GM18511 (cell line): ENCODE data around the gene MEF2C.
A peak's percentile ranks its signal among the peaks of the same experiment; 100 is the strongest.

Experiments used
- ATAC-seq: cut with Tn5 transposase; IDR thresholded peaks from one replicate; pipeline ENCODE4 v1.9.1; 2021; ENCODE audit warnings: mild to moderate bottlenecking, moderate library complexity; ENCODE audit not compliant: unreplicated experiment

Gene MEF2C

DNA sequence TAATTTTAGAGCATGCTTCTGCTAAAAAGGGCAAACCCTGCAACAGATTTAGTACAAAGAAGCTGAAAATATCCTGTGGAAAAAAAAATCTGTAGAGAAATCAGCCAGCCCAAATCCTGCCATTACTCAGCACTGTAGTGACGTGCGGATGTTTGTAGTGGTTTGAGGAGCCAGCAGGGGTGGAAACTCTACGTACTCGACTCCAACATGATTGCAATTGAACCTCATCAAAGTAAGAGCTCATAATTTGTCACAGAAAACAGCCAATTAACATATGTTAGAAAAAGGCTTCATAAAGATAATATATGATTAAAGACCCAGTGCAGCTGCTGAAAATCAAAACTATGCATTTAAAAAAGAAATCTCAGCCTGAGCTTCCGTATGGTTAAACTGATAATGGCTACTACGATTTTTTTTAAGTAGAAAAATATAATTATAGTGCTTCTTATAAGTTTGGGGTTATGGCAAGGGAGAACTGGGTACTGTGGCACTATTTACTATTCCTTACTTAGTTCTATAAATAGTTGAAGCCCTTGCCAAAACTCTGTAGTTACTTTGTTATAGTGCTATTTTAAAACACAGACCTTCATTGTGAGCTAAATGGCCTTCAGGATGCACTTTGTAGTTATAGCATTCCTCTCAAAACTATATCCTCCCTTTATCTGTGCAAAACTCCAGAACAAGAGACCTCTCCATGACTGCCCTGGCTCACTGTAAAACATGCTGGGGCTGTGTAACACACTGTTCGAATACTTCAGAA lies 49.4 kb downstream of the MEF2C start:
- peak; percentile 57 for ATAC-seq

DNA sequence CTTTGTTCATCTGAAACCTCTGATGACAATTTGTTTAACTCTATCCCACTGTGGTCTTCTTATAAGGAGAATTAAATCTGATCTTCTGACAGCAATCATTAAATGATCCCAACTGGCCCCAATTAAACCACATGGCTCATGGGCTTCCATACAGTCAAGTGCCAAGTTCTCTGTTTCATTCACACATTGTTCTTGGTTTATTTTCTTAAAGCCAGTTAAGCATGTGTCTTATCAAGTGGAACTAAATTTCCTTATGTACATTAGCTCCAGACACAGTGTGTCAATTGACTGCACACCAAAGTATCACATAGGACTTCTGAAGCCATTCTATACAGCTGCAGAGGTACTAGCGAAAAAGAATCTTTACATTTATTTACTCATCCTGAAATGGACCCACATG lies 51.2 kb downstream of the MEF2C start:
- no peak for ATAC-seq

DNA sequence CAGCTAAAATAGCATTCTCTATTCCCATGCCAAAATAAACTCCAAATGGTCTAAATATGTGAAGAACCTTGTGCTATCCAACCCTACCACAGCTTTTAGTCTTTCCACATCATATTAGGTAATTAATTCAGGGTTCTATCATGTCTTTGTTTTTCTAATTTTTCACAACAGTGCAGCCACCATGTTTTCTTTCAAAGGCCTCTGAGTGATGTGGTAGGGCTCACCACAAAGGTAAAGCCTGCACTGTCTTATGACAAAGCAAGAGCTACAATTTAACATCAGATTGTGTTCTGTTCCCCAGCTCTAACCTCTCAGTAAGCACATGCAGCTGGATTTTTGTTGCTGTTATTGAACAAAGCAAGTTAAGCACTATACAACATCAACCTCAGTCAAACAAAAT lies 52.4 kb downstream of the MEF2C start:
- no peak for ATAC-seq

DNA sequence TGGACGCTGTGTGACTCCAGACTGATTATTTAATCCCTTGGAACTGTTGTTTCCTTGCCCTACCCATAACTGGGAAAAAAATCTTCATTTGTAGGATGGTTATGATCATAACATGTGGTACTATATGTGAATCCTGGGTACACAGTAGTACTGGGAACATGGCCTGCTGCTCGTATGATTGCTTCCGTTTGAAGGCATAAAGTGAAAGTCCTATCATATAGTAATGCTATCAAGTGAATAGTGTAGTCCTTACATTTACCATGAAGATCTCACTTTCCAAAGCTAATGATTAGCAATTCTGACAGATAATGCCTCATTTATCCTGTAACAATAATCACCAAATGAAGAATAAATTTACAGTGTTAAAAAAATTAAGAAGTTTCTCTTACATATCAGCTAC lies 53.2 kb downstream of the MEF2C start:
- no peak for ATAC-seq

DNA sequence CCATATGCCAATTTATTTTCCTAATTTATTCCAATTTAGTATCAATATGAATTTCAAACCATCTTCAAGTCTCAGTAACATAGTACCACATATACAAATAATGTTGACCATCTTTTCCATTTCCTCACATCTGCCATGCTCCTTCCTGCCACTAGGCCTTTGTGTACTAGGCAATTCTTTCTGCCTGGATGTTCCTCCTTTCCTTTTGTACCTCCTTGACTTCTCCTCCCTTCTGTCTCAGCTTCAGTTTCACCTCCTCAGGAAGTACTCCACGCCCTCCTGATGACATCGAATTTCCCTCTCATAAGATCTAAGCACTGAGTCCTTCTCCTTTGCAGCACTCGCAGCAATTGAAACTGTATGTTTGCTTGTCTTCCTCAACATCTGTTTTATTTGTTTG lies 53.9 kb downstream of the MEF2C start:
- no peak for ATAC-seq

DNA sequence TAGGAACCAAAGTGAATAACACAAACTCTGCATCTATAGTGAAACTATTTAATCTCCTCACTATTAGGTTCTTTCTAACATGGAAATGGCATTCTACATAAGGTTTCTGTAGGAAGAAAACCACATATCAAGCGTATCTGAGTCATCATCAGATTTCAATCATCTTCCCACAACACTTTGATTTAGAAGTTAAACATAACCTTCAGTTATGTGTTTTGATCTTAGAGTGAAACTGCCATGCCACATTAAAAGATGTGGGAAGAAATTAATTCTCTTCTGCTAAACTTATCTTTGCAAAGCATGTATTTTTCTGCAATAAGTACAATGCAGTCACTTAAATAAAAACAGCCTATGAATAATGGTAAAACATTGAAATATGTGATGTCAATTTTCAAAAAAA lies 55.0 kb downstream of the MEF2C start:
- ATAC-seq, result no peak

DNA sequence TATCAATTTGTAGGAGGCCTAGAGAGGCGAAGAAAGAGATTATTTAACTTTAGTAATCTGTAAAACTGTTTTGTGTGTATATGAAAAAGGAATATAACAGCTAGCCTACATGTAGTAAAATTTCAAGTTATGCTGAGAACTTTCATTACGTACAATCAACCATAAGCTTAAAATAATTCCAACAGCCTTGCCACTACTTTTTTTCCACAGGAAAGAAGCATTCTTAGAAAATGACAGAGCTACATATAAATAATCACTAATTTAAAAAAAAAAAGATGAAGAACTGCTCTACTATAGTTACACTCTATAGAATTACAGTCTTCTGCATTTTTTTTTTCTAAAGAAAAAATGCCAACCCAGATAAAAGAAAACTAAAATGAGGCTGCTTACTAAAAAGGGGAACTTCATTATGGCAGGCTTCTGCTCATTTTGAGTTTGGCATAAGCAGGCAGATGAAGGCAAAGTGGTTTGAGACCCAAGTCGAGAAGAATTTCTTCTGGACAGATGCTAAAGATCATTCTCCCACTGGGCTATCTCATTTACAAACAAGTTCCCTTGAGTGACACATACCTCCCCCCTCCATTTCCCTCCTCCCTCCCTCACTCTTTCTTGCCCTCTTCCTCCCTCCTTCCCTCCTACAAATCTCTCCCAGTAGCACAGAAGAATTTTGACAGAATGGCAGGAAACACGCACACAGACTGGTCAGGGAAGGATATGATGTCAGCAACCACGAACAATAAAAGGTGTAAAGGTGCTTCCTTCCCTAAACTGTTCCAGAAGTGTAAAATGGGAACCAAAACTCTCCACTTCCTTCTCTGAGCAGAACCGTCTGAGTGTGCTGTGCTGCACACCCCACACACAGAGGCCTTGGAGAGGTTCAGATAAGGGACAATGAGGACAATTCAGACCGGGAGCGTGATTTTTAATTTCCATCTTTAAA lies 56.1 kb downstream of the MEF2C start:
- ATAC-seq, result peak; percentile 73

DNA sequence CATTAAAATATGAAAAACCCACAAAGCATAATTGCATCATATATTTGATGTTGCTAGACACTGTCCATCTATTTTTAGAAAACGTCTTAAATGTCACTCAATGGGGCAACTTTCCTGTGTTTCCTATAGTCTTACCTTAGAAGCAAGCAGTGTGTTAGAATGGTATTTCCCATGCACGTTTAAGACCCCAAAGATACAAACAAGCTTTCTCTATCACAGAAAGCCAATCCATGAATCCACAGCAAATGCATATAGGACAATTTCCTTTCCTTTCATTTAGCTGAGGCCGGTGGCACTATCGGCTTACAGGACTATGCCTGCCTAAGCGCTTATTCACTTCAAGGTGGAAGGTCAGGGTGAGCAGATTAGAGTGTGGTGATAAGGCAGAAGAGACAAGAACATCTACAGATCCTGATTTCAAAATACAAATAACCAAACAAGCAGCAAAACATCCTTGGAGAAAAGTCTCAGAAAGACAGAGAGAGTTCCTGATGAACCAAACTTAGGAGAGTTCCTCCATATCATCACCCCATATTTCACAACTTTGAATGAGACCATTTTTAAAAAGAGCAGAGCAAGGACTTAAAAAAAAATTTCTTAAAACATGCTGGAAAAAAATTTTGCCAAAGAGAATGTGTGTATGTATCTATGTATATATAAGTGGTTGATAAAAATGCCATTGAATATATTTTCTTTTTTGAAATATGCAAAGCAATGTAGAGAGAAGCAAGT lies 57.2 kb downstream of the MEF2C start:
- ATAC-seq, result no peak

DNA sequence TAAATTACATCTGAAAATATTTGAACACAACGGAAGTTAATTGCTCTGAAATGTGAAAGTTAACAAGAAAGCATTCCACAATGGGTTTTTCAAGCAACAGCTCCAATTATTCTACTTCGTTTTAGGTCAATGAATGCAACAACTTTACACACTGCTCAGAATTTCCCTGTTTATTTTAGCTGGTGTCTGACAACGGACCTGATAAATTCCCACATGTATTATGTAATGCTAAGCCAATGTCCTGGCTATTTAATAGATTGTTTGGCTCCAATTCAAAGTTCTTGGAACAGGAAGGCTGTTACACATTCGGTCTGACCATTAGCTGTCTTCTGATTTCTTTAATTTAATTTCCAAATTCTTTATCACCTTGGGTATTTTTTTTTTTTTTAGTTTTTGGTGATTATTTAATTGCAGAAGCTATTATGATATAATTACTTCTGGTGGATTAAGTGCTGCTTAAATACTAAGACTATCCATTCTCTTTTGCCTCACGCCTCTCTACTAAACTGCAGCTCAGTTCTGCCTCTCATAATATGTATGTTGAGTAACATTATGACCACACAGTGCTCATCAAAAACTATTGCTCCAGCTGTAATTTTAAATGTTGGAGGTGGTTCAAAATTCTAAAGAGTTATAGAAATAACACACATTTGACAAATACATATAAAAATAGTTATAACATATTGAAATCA lies 57.9 kb downstream of the MEF2C start:
- no peak for ATAC-seq

DNA sequence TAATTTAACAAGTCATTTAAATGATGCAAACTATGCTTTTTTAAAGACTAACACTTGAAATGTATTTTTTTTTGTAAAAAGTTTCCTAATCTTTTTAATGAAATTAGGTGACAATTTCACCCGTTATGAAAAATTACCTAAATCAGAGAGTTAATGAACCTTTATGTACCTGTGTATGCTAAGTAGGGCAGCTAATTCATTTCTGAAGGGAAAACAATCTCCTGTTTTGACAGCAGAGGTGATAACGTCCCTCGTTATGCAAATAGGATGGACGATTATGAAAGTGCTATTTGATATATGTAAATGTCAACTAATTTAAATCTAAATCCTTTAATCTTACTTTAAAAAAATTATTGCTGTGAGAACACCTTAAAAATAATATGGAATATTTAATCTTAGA lies 58.8 kb downstream of the MEF2C start:
- ATAC-seq, result no peak

DNA sequence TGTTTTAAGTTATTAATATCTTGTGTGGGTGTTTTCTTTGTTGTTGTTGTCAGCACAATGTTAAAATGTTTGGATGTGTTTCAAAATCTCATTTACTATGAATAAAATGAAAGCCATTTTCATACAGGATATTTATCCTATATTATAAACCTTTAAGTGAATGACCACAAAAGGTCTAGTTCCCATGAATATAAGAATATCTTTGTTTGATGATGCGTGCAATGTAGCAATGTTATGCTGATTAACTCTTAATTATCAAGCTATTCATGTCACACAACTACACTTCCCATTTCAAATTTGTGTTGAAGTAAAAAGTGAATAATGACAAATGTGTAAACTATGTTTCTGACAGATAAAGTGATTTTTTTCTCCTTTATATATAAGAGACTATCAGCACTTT lies 59.8 kb downstream of the MEF2C start:
- no peak for ATAC-seq

DNA sequence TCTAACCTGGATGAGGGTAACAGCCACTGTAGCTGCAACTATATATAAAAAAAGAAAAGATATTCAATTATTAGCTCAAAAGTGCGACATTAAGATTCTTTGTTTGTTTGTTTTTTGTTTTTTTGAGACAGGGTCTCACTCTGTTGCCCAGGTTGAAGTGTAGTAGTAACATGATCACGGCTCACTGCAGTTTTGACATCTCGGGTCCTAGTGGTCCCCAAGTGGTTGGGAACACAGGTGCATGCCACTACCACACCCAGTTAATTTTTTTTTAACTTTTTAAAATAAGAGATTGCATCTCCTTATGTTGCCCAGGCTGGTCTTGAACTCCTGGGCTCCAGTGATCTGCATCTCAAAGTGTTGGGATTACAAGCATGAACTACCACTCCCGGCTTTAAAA lies 61.8 kb downstream of the MEF2C start:
- no peak for ATAC-seq

DNA sequence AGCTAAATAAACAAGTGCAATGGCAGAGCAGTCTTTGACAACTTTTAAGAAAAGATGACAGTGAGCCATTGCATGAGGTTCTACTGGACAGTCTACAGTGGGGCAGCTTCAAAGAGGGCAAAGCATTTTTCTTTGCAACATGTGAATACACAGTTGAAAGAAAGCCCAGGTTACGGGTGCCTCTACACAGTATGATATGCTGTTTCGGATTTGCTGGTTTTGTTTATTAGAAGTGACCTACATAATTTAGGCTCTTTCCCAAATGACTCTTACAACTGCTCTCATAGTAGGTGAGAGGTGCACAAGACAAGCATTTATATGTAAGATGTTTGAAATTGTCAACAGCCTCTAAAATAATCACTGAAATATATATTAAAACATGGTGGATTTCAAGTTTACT lies 62.4 kb downstream of the MEF2C start:
- no peak for ATAC-seq

DNA sequence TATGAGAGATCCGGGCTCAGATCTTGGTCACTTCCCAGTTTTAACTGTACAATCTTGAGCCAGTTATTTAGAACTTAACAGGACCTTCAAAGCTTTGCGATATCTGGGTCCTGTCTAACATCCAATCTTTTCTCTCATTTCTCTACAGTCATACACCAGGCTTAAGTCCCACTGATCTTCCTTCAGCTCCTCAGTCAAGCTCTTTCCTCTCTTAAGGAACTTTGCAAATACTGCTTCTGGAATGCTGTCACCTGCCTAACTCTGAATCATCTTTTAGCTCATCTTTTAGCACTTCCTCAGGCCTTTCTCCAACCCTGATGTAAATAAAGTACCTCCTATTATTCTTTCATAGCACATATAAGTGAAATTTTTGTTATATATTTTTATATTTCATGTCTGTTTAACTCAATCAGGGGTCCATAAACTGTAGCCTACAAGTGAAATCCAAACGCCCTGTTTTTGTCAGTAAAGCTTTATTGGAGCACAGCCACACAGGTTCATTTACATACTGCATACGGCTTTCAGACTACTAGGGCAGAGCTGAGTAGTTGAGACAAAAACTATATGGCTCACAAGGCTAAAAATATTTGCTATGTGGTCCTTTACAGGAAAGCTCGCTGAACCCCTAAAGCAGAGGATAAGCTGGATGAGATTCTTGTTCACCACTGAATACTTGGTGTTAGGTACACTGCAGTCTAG lies 63.5 kb downstream of the MEF2C start:
- ATAC-seq, result peak; percentile 38

DNA sequence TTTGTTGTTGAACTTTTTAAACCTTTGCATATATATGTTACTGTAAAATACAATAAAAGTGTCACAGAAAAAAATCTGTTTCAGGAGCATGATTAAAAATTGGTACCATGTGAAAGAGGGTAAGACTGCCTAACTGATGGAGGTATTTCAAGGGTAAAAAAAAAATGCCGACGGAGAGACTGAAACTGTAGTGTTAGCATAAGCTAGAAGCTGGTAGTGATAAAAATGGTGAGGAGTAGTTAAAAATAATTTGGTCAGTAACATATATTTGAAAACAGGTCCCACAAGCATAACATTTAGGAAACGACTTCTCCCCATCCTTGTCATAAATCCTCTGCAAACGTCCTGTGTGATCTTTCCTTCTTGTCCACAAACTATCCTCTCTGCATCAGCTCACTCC lies 64.7 kb downstream of the MEF2C start:
- no peak for ATAC-seq

DNA sequence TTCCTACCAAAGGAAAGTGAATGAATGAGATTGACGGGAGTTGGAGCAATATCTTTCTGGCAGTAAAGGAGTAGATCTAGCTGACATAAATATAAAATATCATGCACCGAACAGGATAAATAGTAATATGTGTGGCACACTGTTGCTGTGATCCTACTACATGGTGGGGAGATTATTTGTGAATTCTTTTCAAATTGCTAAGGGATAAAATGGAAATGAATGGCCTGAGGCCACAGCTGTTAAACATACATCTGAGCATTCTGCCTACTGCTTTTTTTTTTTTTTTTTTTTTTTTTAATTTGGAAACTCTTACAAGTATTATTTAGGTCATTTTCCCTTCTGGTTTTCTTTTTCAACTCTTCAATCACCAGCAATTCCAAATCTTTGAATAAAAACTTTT lies 66.8 kb downstream of the MEF2C start:
- no peak for ATAC-seq

DNA sequence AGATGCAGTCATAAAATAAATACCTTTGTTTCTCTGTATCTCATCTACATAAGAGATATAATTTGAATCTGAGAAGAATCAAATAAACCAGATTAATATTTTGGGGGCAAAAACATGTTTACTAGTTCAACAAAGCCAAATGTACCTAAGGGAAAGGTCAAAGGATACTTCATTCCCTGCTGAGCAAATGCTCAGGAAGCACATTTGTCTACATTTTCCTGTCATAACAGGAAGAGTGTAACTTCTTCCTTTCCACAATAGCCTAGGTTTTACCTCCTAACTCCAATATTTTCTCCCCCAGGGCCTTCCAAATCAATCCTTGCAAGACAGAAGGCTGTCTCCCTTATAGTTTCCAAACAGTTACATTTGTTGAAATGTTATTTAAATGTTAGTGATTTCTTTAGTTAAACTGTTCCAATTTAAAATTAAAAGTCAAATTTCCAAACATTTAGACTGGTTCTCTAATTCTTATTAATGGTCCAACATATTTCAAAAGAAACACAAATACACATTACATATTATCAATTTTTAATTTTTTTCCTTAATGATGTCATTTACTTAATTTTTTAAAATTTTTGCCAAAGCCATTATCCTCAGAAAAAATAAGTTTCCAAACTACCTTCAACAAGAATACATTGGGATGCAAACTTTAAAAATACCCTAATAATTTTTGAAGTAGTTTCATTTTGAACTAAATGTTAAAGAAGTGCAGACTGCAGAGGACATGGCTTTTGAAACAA lies 67.8 kb downstream of the MEF2C start:
- no peak for ATAC-seq

DNA sequence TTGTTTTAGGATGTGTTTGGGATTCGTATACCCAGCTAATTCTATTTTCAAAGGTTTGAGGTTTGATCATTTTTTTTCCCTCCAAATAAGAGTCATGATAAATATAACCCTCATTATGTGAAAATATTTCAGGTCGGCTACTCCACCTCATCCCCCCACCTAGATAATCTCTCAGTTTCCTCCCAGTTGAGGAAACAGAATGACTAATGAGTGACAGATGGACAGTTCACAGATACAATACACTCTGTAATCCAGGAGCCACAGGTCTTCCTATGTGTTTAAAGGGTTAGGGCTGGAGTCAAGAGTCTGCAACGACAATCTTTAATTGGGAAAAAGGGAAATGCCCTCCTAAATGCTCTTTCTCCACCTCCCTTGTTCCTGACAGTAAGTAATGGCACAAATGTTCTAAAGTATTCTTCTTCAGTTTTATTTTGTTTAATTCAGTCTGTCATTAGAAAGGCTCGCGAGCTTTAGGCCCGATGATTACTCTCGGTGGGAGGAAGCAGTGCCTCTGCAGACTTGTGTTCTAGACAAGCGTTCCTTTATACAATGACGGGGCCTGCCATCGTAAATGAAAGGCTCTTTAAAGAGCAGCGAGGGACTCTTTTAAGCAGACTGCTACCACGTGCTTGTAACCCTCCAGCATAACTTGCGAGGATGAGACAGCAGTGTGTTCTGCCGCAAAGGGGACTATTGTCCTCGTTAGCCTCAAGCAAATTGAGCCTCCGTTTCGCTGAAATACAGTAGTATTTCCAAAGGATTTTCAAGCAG lies 69.0 kb downstream of the MEF2C start:
- ATAC-seq, result no peak

DNA sequence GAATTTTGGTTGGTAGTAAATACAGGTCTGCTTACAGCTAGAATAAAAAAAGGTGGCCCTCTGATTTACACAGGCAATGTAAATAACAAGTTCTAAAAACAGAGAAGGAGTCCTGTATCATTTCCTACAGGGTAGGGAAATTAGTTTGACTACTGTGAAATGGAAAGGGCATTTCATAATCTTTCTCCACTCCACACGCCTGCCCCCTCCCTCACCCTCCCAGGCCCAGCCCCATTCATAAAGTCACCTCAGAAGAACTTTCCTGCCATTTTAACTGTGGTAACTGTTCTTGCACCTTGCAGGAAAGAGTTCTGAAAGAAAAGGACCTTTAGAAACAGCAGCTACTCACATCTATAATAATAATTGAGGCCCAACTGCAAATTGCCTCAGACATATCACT lies 69.7 kb downstream of the MEF2C start:
- ATAC-seq, result no peak
